GM12864 (cell line): ENCODE measurements around the gene FTCD.

ENCODE experiments used
- DNase-seq: peaks from one replicate; pipeline ENCODE4 v3.0.0-alpha.2; 2011; ENCODE audit warnings: low read depth
- H3K4me3 ChIP-seq: 2 replicates; pipeline ENCODE4 v1.5.1; 2011; ENCODE audit warnings: mild to moderate bottlenecking, low read depth, low read length, control low read depth
- CTCF ChIP-seq: IDR thresholded peaks from 2 replicates; pipeline ENCODE4 v1.5.1; 2011; ENCODE audit warnings: low read depth, mild to moderate bottlenecking, moderate library complexity, low read length, control low read depth, inconsistent platforms; ENCODE audit errors: missing control alignments

The FTCD gene

GRCh38 chr21:46118316-46119143, 36.8 kb downstream of the FTCD start:
- TF ChIP-seq CTCF, result no peak
- H3K4me3 ChIP-seq, result no peak overlapping the region
- no peak for DNase-seq

DNA sequence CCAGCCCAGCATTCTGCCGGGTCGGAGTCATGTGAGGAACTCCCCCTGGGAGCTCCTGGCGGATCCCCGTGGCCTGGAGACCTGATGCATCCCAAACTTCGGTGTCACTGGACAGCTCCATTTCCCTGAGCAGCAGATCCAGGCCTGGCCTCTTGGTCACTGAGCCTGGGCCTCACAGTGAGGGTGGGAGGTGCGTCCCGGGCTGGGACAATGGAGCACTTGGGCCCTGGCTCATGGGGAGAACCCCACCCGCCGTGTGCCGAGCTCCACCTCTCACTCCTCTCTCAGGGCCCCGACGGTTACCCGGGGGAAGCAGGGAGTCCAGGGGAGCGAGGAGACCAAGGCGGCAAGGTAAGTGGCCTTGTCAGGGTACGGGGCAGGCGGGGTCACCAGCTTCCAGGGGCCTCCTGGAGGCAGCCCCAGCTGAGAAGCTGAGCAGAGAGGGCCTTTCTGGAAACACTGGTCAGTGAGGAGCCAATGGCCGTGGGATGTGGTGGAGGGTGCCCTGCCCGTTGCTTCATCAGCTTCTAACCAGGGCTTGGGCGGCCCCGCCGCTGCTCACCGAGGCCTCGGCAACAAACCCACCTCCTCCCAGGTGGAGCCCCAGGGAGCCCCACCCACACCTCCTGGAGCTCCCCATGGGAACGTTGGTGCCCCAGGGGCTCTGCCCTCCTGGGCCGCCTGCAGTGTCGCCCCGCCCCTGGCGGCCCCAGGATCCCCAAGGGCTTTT, 37.6 kb downstream of the FTCD start:
- H3K4me3 ChIP-seq, result no peak overlapping the region
- no peak for TF ChIP-seq CTCF
- no peak for DNase-seq

- H3K4me3 ChIP-seq, result no peak overlapping the region
- TF ChIP-seq CTCF, result no peak
- no peak for DNase-seq
These were observed 38.4 kb downstream of the FTCD start for GRCh38 chr21:46116776-46117585.

DNA sequence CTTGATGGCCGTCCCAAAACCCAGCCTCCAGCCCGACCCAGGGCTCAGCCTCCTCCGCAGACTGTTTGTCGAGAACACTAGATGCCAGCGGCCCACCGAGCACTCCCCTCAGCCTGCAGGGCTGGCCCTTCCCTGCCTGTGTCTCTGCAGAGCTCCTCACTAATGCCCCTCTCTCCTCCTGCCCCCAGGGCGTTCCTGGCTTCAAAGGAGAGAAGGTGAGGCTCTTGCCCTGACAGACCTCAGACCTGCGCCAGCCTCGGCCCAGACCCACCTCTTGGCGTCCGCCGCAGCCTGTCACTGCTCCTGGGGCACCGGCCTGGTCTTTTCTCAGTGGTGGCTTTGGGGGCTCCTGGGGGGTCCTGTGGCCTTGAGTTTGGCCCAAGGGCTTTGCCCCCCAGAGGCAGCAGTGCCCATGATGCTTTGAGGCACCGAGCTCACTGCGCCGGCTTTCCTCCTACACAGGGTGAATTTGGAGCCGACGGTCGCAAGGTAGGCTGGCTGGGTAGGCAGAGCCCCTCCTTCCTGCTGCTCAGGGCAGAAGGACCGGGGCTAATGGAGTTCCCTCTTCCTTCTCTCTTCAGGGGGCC, 39.1 kb downstream of the FTCD start:
- no peak for TF ChIP-seq CTCF
- DNase-seq, result no peak
- H3K4me3 ChIP-seq, result no peak overlapping the region

GRCh38 chr21:46115441-46116188, 39.8 kb downstream of the FTCD start:
- no peak for TF ChIP-seq CTCF

DNA sequence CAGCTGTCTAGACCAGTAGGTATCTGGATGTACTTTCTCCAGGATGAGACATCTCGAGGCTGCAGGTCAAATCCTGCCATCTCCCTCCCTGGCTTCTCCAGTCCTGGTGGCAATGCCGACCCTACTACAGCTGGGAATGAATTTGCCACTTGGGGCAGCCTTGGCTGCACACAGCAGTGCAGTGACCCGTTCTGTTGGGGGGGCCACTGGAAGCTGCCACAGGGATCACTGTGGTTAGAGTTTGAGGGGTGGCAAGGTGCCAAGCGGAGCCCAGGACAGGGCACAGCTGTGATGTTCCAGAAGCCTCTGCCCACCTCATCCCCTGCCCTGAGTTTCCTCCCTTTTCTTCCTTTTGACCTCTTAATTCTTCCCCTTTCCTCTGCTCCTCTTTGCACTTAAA, 40.4 kb downstream of the FTCD start:
- no peak overlapping the region for H3K4me3 ChIP-seq
- no peak for DNase-seq
- TF ChIP-seq CTCF, result no peak

More at GRCh38 chr21:46115441-46116188, 39.8 kb downstream of the FTCD start:
- no peak overlapping the region for H3K4me3 ChIP-seq
- DNase-seq, result no peak
